Muscle layer of colon (tissue), 2 donors: ENCODE results near the gene SLC30A4.

ENCODE experiments used
- H3K27ac ChIP-seq: one replicate; pipeline ENCODE4 v1.7.0; 2013; ENCODE audit warnings: low read depth, mild to moderate bottlenecking, low read length, moderate library complexity
- H3K27me3 ChIP-seq, 2 donors: one replicate each; pipeline ENCODE4 v1.7.0; 2013; ENCODE audit warnings: low read length in 2 of 2, mild to moderate bottlenecking in 2 of 2; ENCODE audit not compliant: insufficient read depth in 2 of 2, control insufficient read depth in 1 of 2
- H3K36me3 ChIP-seq: one replicate; pipeline ENCODE4 v1.7.0; 2013; ENCODE audit warnings: mild to moderate bottlenecking, low read length; ENCODE audit not compliant: insufficient read depth
- H3K4me1 ChIP-seq: one replicate; pipeline ENCODE4 v1.7.0; 2013; ENCODE audit warnings: mild to moderate bottlenecking, low read length; ENCODE audit not compliant: insufficient read depth
- H3K4me3 ChIP-seq, 2 donors: one replicate each; pipeline ENCODE4 v1.7.0; 2013; ENCODE audit warnings: low read length in 2 of 2, low read depth in 1 of 2, mild to moderate bottlenecking in 1 of 2, moderate library complexity in 1 of 2
- H3K9ac ChIP-seq: one replicate; pipeline ENCODE4 v1.7.0; 2013; ENCODE audit warnings: low read length
- H3K9me3 ChIP-seq: one replicate; pipeline ENCODE4 v1.7.0; 2013; ENCODE audit warnings: mild to moderate bottlenecking, low read length
- donor health status: abdominal sarcoma.
- donor health status: Adenocarcinoma of cecum.

The SLC30A4 gene

DNA sequence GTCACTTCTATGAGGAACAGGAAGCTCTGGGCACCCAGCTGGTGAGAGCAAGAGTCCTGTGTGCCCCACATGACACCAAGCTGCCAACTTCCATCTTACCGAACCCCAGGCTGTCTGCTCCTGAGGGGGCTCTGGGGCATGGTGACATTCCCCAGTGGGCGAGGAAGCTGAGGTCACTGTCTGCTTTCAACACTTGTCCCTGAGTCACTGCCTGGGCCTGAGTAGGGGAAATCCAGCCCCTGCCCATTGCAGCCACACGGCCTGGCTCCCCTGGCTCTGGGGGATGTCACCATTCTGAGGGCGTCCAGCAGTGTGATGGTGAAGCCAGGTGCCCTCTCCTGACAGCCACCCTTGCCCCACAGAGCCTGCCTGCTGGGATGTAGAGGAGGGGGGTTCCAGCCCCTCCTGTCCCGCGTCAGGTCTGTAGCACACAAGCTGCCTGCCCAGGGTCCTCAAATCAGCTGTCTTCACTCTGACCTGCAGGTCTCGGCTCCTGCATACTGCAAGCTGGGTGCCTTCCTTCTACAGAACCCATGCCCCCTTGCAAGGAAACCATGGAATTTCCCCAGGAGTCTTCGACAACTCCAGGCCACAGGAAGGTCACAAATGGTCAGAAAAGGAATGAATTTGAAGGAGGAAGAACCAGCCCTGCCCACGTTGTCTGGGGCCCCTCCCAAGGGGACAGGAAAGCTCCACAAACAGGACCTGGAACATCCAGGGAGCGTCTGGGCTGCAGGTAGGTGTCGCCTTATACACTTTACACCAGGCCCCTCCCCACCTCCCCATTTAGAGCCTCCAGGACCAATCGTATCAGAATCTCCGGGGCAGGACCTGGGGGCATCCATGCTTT, 74.3 kb downstream of the SLC30A4 start:
- H3K9ac ChIP-seq: no peak overlapping the region
- no peak overlapping the region for H3K27ac ChIP-seq
- no peak overlapping the region for H3K4me3 ChIP-seq
- H3K27me3 ChIP-seq: no peaks in the 10 kb centered on the region
- no peaks in the 10 kb centered on the region for H3K9me3 ChIP-seq
- H3K4me1 ChIP-seq: no peaks in the 10 kb centered on the region
- no peaks in the 10 kb centered on the region for H3K36me3 ChIP-seq

DNA sequence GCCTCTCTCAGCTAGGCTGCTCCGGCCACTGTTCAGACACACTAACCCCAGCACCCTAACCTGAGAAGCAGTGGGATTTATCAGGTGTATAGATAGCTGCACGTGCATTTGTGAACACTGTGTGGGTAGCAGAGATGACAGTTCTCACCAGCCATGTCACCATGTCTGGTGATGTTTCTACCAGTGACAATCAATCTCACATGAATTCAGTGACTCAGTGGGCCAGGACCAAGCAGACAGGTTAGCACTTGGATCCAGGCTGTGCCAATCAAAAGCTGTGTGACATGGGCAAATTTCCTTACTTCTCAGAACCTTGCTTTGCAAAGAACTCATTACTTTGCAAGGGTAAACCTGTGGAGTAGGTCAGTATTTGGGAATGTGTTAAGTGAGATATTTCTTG, 78.9 kb downstream of the SLC30A4 start:
- Histone ChIP-seq H3K36me3 (no peaks in the 10 kb centered on the region), H3K27me3 (no peaks in the 10 kb centered on the region), H3K4me3 (no peak overlapping the region), H3K4me1 (no peaks in the 10 kb centered on the region), H3K9ac (no peak overlapping the region), H3K27ac (no peak overlapping the region), H3K9me3 (no peaks in the 10 kb centered on the region)

DNA sequence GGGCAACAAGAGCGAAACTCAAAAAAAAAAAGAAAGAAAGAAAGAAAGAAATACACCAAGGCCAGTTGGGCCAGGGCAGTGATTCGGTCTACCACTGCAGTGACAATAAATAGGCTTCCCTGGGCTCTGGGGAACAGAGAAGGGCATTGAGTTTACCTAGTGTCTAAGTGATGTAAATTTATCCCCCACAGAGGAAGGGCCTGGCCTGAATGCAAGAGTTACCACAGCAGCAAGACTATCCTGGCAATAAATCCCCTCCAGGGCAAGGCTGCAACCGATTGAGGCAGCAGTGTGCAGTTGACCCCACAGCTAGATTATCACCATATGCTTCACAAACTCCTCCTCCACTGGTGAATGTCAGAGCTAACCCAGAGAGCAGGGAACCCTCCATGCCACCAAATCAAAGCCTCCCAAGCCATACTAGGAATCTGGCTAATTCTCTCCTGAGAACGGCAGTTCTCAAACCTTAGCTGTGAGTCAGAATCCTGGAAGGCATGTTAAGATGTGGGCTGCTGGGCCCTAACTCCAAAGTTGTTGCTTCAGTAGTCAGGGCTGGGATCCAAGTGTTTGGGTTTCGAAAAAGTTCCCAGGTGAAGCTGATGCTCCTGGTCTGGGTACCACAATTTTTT, 79.9 kb downstream of the SLC30A4 start:
- no peaks in the 10 kb centered on the region for H3K9me3 ChIP-seq
- H3K9ac ChIP-seq: no peak overlapping the region
- no peaks in the 10 kb centered on the region for H3K4me1 ChIP-seq
- no peak overlapping the region for H3K4me3 ChIP-seq
- H3K36me3 ChIP-seq: no peaks in the 10 kb centered on the region
- no peaks in the 10 kb centered on the region for H3K27me3 ChIP-seq
- H3K27ac ChIP-seq: no peak overlapping the region

DNA sequence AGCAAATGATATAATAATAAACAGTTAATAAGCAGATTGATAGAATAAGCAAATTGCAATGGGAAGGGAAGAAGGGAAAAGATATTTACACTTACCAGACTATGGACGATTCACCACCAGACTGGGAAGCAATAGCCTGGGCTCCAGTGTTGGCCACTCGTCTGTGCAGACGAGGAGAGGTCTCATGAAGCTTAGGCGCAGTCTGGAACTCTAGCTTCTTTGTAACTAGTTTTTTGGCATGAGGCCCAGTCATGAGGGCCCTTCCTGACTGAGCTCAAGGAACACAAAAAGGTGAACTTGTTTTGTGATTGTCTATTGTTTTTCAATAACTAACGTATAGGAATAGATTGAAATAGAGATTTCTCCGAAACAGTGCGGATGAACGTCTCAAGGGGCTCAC, 80.9 kb downstream of the SLC30A4 start:
- no peak overlapping the region for H3K27ac ChIP-seq
- H3K27me3 ChIP-seq: no peaks in the 10 kb centered on the region
- no peaks in the 10 kb centered on the region for H3K36me3 ChIP-seq
- no peak overlapping the region for H3K4me3 ChIP-seq
- no peak overlapping the region for H3K9ac ChIP-seq
- H3K4me1 ChIP-seq: no peaks in the 10 kb centered on the region
- H3K9me3 ChIP-seq: no peaks in the 10 kb centered on the region

DNA sequence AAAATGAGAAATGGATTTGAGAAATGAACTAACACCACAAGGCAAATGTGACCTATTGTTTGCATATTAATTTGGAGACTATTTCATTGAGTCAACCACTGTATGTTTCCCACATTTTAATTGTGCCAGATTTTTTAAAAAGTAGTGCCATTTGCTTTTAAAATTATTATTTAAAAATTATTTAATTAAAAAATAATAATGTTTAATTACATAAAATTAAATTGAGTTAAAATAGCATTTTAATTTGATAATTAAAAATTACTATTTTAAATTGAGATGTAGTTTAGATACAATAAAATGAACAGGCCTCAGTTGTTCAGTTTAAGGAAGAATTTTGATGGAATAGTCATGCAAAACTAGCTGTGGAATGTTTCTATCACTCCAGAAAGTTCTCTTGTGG, 81.5 kb downstream of the SLC30A4 start:
- Histone ChIP-seq H3K9me3 (no peaks in the 10 kb centered on the region), H3K36me3 (no peaks in the 10 kb centered on the region), H3K27ac (no peak overlapping the region), H3K9ac (no peak overlapping the region), H3K4me1 (no peaks in the 10 kb centered on the region), H3K4me3 (no peak overlapping the region), H3K27me3 (no peaks in the 10 kb centered on the region)

DNA sequence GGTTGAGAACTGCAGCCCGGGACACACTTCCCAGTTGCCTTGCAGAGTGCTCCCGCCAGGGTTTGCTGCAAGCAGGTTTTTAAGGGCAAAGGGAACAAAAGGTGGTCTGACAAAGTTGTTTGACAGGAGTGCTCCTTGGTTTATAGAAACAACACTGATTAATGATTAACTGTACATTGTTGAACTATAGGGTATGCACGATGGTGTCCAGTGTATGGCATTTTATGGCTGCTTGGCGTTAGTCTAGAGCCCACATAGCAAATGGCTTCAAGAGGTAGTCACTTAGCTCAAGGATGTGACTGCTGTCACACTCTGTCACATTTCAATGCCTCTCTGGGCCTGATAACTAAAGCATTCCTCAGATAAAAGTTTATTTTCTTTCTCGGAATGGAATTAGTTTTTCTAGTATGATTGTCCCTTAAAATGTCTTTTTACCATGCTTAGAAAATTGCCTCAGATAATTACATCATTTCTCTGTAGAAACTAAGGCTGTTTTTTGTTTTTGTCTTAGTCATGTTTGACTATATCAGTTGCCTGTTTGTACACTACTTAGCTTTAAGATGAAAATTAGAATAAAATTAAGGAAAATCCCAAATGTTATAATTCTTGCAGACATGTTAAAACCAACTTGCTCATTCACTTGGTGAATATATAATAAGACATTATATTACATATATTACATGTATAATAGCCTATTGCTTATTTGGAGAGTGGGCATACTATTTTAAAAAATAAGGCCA, 82.9 kb downstream of the SLC30A4 start:
- Histone ChIP-seq H3K27me3 (no peaks in the 10 kb centered on the region), H3K27ac (no peak overlapping the region), H3K4me3 (no peak overlapping the region), H3K4me1 (no peaks in the 10 kb centered on the region), H3K9ac (no peak overlapping the region), H3K9me3 (no peaks in the 10 kb centered on the region), H3K36me3 (no peaks in the 10 kb centered on the region)

DNA sequence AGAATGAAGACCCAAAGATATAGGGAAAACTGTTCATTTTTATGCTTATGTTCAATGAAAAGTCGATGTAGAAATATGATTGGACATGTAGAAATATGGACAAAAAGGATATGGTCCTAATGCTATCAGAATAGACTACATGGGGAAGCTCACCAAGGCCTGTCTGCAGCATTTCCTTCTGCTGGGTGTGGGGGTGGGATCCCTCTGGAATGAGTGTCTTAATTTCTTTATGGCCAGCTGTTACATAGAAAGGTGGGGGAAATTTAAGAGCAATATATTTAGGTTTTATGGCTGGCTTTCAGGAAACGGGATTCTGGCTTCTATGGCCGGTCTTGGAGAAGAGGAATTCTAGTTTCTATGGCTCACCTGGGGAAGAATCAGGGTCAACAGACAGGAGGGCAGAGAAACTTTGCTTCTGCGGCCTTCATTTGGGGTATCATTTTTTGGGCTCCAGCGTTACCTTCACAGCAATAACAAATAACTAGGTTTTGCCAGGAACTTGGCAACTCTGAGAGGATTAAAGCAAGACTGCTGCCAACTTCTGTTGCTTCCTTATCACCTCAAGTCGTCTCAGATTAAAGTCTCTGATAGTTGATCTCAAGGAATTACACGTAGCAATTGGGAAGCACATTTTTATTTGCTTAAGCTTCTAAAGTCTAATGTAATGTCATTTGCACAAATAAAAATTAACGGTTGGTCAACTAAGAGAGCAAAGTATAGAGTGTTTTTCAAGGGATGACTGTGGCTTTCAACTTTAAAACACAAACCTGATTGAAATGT, 87.2 kb downstream of the SLC30A4 start:
- no peaks in the 10 kb centered on the region for H3K36me3 ChIP-seq
- H3K4me1 ChIP-seq: no peaks in the 10 kb centered on the region
- H3K9ac ChIP-seq: no peak overlapping the region
- no peak overlapping the region for H3K27ac ChIP-seq
- no peak overlapping the region for H3K4me3 ChIP-seq
- H3K27me3 ChIP-seq: no peaks in the 10 kb centered on the region
- H3K9me3 ChIP-seq: no peaks in the 10 kb centered on the region

DNA sequence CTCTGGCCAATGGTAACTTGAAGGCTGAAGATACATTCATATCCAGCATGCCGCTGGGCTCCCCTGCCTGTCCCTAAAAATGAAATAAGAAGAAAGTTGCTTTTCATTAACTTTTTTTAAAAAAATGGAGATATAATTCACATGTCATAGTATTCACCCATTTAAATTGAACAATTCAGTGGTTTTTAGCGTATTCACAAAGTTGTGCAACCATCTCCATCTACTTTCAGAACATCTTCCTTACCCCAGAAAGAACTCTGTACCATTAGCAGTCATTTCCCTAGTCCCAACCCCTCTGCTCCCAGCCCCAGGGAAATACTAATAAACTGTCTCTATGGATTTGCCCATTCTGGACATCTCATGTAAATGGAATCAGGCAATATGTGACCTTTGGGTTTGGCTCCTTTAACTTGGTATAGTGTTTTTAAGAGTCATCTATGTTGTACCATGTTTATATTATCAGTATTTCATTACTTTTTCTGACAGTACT, 88.4 kb downstream of the SLC30A4 start:
- H3K36me3 ChIP-seq: no peaks in the 10 kb centered on the region
- H3K4me3 ChIP-seq: no peak overlapping the region
- H3K4me1 ChIP-seq: no peaks in the 10 kb centered on the region
- H3K27me3 ChIP-seq: no peaks in the 10 kb centered on the region
- H3K9ac ChIP-seq: no peak overlapping the region
- no peak overlapping the region for H3K27ac ChIP-seq
- no peaks in the 10 kb centered on the region for H3K9me3 ChIP-seq

DNA sequence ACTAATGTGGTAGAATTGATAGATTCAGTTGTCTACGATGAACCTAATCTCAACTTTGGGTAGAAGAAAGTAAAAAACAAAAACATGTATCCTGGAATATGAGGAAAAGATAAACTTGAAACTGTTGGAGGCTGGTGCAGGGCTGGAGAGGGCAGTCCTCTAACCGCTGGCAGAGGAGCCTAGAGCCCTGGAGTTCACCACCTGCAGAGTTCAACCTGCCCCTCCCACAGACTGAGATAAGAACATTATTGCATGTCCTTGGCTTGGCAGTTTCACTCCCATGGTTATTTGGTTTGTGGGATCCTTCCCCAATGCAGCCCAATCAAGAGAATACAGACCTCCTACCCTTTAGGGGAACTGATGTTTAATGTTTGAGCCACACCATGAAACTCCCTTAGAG, 91.0 kb downstream of the SLC30A4 start:
- Histone ChIP-seq H3K4me1 (no peaks in the 10 kb centered on the region), H3K36me3 (no peaks in the 10 kb centered on the region), H3K4me3 (no peak overlapping the region), H3K9ac (no peak overlapping the region), H3K27me3 (no peaks in the 10 kb centered on the region), H3K9me3 (no peaks in the 10 kb centered on the region), H3K27ac (no peak overlapping the region)

DNA sequence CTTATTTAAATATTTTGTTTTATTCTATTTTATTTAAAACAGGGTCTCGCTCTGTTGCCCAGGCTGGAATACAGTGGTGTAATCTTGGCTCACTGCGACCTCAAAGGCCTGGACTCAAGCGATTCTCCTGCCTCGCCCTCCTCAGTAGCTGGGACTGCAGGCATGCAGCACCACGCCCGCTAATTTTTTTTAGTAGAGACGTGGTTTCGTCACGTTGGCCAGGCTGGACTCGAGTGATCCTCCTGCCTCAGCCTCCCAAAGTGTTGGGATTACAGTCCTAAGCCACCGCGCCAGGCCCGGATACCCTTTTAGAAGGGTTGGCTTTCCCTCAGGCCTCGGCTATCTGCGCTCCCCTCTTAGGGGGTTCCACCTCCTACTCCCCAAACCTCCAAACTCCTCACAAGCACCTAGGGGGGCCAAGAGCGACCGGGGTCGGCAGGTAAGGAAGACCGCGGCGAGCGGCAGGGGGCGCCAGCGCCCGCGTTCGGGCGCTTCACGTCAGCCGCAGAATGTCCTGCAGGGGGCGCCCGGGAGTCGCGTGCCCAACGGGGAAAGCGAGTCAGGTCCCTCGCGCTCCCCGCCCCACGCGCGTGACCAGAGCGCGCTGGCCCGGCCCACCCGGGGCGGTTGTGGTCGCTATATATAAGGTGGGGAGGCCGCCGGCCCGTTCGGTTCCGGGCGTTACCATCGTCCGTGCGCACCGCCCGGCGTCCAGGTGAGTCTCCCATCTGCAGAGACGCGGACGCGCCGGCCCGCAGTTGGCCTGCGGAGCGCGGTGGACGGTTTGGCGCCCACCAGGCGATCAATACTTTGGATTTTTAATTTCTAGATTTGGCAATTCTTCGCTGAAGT, 92.4 kb downstream of the SLC30A4 start:
- Histone ChIP-seq H3K9me3 (no peaks in the 10 kb centered on the region), H3K4me3 (peak overlapping the region; percentile 41 to 47), H3K9ac (no peak overlapping the region), H3K27ac (no peak overlapping the region), H3K27me3 (no peaks in the 10 kb centered on the region), H3K36me3 (no peaks in the 10 kb centered on the region), H3K4me1 (no peaks in the 10 kb centered on the region)
